HFFc6 (cell line): ENCODE data around the gene SIK1. TPM values are rescaled to one million over a fixed set of nuclear protein-coding genes. Genes with fewer than 3 reads are reported as not detected.
"Not testable (repeated sequence)": the region's sequence is repeated elsewhere in the genome, so short reads cannot be mapped to it uniquely, and the experiment has no call there.

Source experiments
- DNase-seq: peaks from one replicate; pipeline ENCODE4 v3.0.0-alpha.2; 2018
- H3K27ac Mint-ChIP-seq: 2 replicates; pipeline ENCODE4 v1.8.0; 2020; ENCODE audit warnings: mild to moderate bottlenecking, mixed read lengths
- H3K27me3 Mint-ChIP-seq: 2 replicates; pipeline ENCODE4 v1.8.0; 2021; ENCODE audit warnings: mild to moderate bottlenecking, moderate library complexity, mixed read lengths; ENCODE audit not compliant: insufficient read depth
- H3K36me3 Mint-ChIP-seq: 2 replicates; pipeline ENCODE4 v1.8.0; 2021; ENCODE audit warnings: low read depth, mixed read lengths
- H3K4me1 Mint-ChIP-seq: 2 replicates; pipeline ENCODE4 v1.8.0; 2020; ENCODE audit warnings: low read depth, mixed read lengths
- H3K4me3 Mint-ChIP-seq: 2 replicates; pipeline ENCODE4 v1.8.0; 2020; ENCODE audit warnings: mild to moderate bottlenecking, moderate library complexity, mixed read lengths
- H3K9me3 Mint-ChIP-seq: 2 replicates; pipeline ENCODE4 v1.8.0; 2020; ENCODE audit warnings: mild to moderate bottlenecking, mixed read lengths
- total RNA-seq, 6 experiments: library from RNA; stranded (reverse); fragmentation: NEBNext Ultra II Directional; extraction: Animal tissue kit (Norgen Biotek cat#: 25700); gene quantifications; 2 replicates in 1 of 6; 3 replicates in 5 of 6; pipeline ENCODE4 v1.2.3, GENCODE V29; 2021

Gene SIK1
- total RNA-seq, 6 experiments from 2014 or later = 3.9 to 5.5 (median 4.7) TPM

DNA sequence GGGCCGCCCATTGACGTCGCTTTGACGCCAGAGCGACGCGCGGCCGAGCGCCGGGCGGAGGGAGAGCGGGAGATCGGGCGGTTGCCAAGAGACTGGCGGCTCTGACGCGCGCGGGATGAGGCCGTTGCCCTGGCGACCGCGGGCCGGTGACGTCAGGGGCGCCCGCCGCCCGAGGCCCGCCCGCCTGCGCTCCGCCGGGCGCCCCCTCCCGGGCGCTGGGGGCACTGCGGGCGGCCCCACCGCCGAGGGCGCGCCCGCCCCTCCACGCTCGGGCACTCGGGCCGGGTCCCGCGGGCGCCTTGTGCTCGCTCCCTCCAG, 270 bp upstream of the SIK1 start:
- DNase-seq, H3K36me3 Mint-ChIP-seq, H3K9me3 Mint-ChIP-seq, H3K27ac Mint-ChIP-seq, H3K4me1 Mint-ChIP-seq, H3K4me3 Mint-ChIP-seq, H3K27me3 Mint-ChIP-seq: not testable (repeated sequence)

- not testable (repeated sequence) for H3K27me3 Mint-ChIP-seq, H3K27ac Mint-ChIP-seq, H3K4me1 Mint-ChIP-seq, H3K36me3 Mint-ChIP-seq, DNase-seq, H3K4me3 Mint-ChIP-seq, H3K9me3 Mint-ChIP-seq
Observed at GRCh38 chr21:43426004-43426403, 927 bp downstream of the SIK1 start.

DNA sequence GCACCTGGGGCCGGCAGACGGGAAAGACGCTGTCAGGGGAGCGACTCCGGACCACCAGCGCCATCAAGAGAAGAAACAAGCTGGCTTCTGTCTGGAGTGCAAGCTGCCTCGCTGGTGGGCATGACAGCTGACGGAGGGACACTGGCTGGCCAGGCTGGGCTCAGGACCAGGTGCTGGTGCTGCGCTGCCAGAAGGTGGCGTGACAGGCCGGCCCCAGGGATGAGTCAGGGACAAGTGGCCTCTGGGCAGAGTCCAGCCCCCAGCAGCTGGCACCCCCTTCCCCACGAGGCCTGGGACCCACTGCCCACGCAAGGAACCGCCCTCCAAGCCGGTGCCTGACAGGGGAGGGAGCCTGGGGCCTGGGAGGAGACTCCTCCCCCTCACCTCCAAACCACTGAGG, 7.5 kb downstream of the SIK1 start:
- not testable (repeated sequence) for H3K27ac Mint-ChIP-seq, H3K4me3 Mint-ChIP-seq, H3K36me3 Mint-ChIP-seq, DNase-seq, H3K27me3 Mint-ChIP-seq, H3K4me1 Mint-ChIP-seq, H3K9me3 Mint-ChIP-seq

DNA sequence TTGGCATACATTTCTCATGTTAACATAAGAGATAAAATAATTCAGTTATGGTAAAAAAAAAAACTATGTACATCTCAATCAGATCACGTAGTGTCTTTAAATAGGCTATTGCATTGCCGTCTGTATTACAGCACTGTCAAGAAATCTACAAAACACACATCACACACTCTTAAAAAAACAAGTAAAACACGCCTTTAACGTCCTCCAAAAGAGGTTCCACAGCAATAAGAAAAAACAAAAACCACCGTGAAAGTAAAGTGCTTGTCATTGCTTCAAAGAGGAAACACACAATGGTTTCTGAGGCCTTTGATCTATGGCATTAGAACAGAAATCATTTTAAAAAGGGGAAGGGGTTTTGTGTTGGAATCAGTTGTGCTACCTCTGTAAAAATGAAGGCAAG, 12.4 kb downstream of the SIK1 start:
- not testable (repeated sequence) for DNase-seq, H3K27me3 Mint-ChIP-seq, H3K4me3 Mint-ChIP-seq, H3K36me3 Mint-ChIP-seq, H3K4me1 Mint-ChIP-seq, H3K9me3 Mint-ChIP-seq, H3K27ac Mint-ChIP-seq

- H3K4me1 Mint-ChIP-seq, H3K27me3 Mint-ChIP-seq, H3K27ac Mint-ChIP-seq, H3K4me3 Mint-ChIP-seq, DNase-seq, H3K36me3 Mint-ChIP-seq, H3K9me3 Mint-ChIP-seq: not testable (repeated sequence)
Observed at GRCh38 chr21:43412020-43412788, 14.7 kb downstream of the SIK1 start.

DNA sequence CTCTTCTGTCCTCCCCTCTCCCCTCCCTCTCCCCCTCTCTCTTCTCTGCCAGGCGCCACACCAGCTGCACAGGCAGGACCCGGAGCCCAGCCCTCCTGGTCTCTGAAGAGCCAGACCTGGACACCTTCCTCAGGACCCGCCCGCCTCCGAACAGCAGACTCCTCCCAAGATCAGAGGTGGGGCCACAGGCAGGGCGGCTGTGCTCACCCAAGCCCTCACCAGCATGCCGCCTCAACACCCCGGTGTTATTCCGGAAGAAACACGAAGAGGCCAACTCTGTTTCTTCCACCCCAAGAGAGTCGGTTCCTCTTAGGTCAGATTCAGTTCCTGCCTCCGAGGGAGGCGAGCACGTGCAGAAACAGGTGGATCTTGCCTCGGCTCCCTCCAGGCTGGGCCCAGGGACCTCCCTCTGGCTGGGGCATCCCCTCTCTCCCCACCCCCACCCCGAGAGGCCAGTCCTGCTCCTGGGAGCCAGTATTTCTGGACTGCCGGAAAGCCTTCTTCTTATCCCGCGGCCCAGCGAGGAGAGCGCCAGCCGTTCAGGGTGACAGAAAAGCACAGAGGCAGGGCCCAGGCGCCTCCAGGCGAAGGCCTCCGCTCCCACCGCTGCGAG, 16.4 kb downstream of the SIK1 start:
- H3K36me3 Mint-ChIP-seq, DNase-seq, H3K27ac Mint-ChIP-seq, H3K4me1 Mint-ChIP-seq, H3K27me3 Mint-ChIP-seq, H3K9me3 Mint-ChIP-seq, H3K4me3 Mint-ChIP-seq: not testable (repeated sequence)

GRCh38 chr21:43407139-43407538, 19.8 kb downstream of the SIK1 start:
- not testable (repeated sequence) for DNase-seq, H3K9me3 Mint-ChIP-seq, H3K27me3 Mint-ChIP-seq, H3K27ac Mint-ChIP-seq, H3K4me3 Mint-ChIP-seq, H3K4me1 Mint-ChIP-seq, H3K36me3 Mint-ChIP-seq

GRCh38 chr21:43404450-43404849, 22.5 kb downstream of the SIK1 start:
- not testable (repeated sequence) for H3K27me3 Mint-ChIP-seq, H3K4me3 Mint-ChIP-seq, H3K9me3 Mint-ChIP-seq, H3K4me1 Mint-ChIP-seq, H3K27ac Mint-ChIP-seq, DNase-seq, H3K36me3 Mint-ChIP-seq

GRCh38 chr21:43403651-43404430, 23.1 kb downstream of the SIK1 start:
- not testable (repeated sequence) for H3K27me3 Mint-ChIP-seq, H3K9me3 Mint-ChIP-seq, H3K36me3 Mint-ChIP-seq, H3K27ac Mint-ChIP-seq, H3K4me3 Mint-ChIP-seq, H3K4me1 Mint-ChIP-seq, DNase-seq

GRCh38 chr21:43401125-43401524, 25.8 kb downstream of the SIK1 start:
- not testable (repeated sequence) for DNase-seq, H3K9me3 Mint-ChIP-seq, H3K36me3 Mint-ChIP-seq, H3K27me3 Mint-ChIP-seq, H3K4me1 Mint-ChIP-seq, H3K4me3 Mint-ChIP-seq, H3K27ac Mint-ChIP-seq

- H3K36me3 Mint-ChIP-seq, DNase-seq: not testable (repeated sequence)
Observed at GRCh38 chr21:43399595-43400015, 27.3 kb downstream of the SIK1 start.

DNA sequence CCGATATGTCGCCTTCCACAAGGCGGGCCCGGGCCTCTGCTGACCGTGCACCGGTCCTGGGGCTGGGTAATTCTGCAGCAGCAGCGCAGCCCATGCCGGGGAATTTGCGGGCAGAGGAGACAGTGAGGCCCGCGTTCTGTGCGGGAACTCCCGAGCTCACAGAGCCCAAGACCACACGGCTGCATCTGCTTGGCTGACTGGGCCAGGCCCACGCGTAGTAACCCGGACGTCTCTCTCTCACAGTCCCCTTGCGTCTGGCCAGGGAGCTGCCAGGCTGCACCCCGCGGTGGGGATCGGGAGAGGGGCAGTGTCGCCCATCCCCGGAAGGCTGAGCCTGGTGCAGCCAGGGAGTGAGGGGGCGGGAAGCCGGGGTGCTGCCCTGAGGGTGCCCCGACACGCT, 27.8 kb downstream of the SIK1 start:
- not testable (repeated sequence) for H3K9me3 Mint-ChIP-seq, H3K4me3 Mint-ChIP-seq, H3K27me3 Mint-ChIP-seq, H3K27ac Mint-ChIP-seq, H3K36me3 Mint-ChIP-seq, H3K4me1 Mint-ChIP-seq, DNase-seq

More at GRCh38 chr21:43399595-43400015, 27.3 kb downstream of the SIK1 start:
- H3K4me1 Mint-ChIP-seq, H3K27ac Mint-ChIP-seq, H3K4me3 Mint-ChIP-seq, H3K27me3 Mint-ChIP-seq, H3K9me3 Mint-ChIP-seq: not testable (repeated sequence)

DNA sequence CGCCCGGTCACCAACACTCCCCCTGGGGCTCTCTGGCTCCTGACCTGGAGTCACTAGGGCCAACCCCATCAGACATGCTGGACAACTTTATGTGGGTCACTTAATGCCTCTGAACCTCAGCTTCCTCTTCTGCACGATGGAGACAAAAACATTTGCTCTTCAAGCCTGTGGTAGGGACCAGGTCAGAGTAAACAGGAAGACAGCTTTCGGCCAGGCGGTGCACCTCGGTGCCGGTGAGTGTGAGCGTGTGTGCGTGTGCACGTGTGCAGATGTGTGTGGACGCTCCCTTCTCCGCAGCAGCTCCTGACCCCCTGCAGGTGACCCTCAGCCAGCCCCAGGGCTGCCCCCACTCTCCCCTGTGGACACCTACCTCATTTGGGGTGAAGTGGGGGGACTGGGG, 28.4 kb downstream of the SIK1 start:
- not testable (repeated sequence) for H3K36me3 Mint-ChIP-seq, H3K27ac Mint-ChIP-seq, H3K27me3 Mint-ChIP-seq, DNase-seq, H3K9me3 Mint-ChIP-seq, H3K4me3 Mint-ChIP-seq, H3K4me1 Mint-ChIP-seq

- not testable (repeated sequence) for DNase-seq, H3K4me1 Mint-ChIP-seq, H3K27ac Mint-ChIP-seq, H3K36me3 Mint-ChIP-seq, H3K9me3 Mint-ChIP-seq, H3K4me3 Mint-ChIP-seq, H3K27me3 Mint-ChIP-seq
Observed at GRCh38 chr21:43398000-43398399, 28.9 kb downstream of the SIK1 start.
